Endothelial cell of umbilical vein (primary cell): ENCODE measurements around the gene EPX. TPM values are rescaled to one million over a fixed set of nuclear protein-coding genes. Genes with fewer than 3 reads are reported as not detected.

ENCODE experiments used
- BruUV-seq: library from RNA; stranded (reverse); fragments of 400-500 nt; replicated peaks from 2 replicates; lab custom pipeline; 2021; lab: Mats Ljungman, UMichigan
- CTCF ChIA-PET: fragments of 300-600, 350-600 bp; sonication (Branson Sonifier 250); formaldehyde crosslinking; loops from one replicate; lab custom pipeline; 2021; ENCODE audit warnings: antibody characterized with exemption, inconsistent platforms; lab: Charles Lee
- POLR2A ChIA-PET: fragments of 300-600, 350-600 bp; sonication (Branson Sonifier 250); formaldehyde crosslinking; loops from one replicate; lab custom pipeline; 2021; ENCODE audit warnings: antibody characterized with exemption, inconsistent platforms; lab: Charles Lee
- DNase-seq: peaks from one replicate; pipeline ENCODE4 v3.0.0-alpha.2; 2011; ENCODE audit warnings: low read depth, low spot score
- FAIRE-seq: peaks from 2 replicates; lab custom pipeline; 2011; peaks lifted over from hg19 to GRCh38; lab: Jason Lieb, UNC
- H2AFZ ChIP-seq: 2 replicates; pipeline ENCODE4 v1.6.0; 2012; ENCODE audit warnings: low read depth, low read length, control low read depth, inconsistent platforms
- H3K27ac ChIP-seq: 2 replicates; pipeline ENCODE4 v1.5.1; 2011; ENCODE audit warnings: low read depth, mild to moderate bottlenecking, control low read depth, low read length, moderate library complexity; ENCODE audit not compliant: insufficient read depth
- H3K27me3 ChIP-seq, 2 experiments: 2 replicates each; pipeline versions ENCODE4 v1.6.0 to v1.6.1; 2011; ENCODE audit warnings: low read length in 2 of 2, mixed read lengths in 1 of 2; ENCODE audit not compliant: control insufficient read depth in 2 of 2, insufficient read depth in 2 of 2
- H3K36me3 ChIP-seq, 2 experiments: 2 replicates in 1 of 2; 3 replicates in 1 of 2; pipeline ENCODE4 v1.5.1; 2011; ENCODE audit warnings: low read length in 2 of 2, mild to moderate bottlenecking in 1 of 2, moderate library complexity in 1 of 2; ENCODE audit not compliant: control insufficient read depth in 2 of 2, insufficient read depth in 2 of 2; ENCODE audit errors: extremely low read depth in 1 of 2
- H3K4me1 ChIP-seq: 3 replicates; pipeline ENCODE4 v1.5.1; 2011; ENCODE audit warnings: mild to moderate bottlenecking, low read length; ENCODE audit not compliant: control insufficient read depth, insufficient read depth; ENCODE audit errors: extremely low read depth
- H3K4me2 ChIP-seq: 2 replicates; pipeline ENCODE4 v1.6.1; 2011; ENCODE audit warnings: low read length, control low read depth, mixed read lengths; ENCODE audit not compliant: insufficient read depth
- H3K4me3 ChIP-seq, 3 experiments: fragments of 200-600 bp in 1 of 3; sonication (generic), shearing (Covaris generic) in 1 of 3; replicated peaks in 1 of 3; 2 replicates each; pipeline ENCODE4 v1.5.1; 2011 to 2016; ENCODE audit warnings: control low read depth in 3 of 3, low read length in 3 of 3, mild to moderate bottlenecking in 2 of 3, inconsistent platforms in 1 of 3, low read depth in 1 of 3, moderate library complexity in 1 of 3; ENCODE audit not compliant: insufficient read depth in 1 of 3
- H3K79me2 ChIP-seq: 2 replicates; pipeline ENCODE4 v1.6.0; 2012; ENCODE audit warnings: low read length, inconsistent platforms; ENCODE audit not compliant: control insufficient read depth, insufficient read depth
- H3K9ac ChIP-seq: replicated peaks from 2 replicates; pipeline ENCODE3; 2011; ENCODE audit warnings: low read length, control low read depth; ENCODE audit not compliant: insufficient read depth; ENCODE audit errors: extremely low read depth
- H3K9me1 ChIP-seq: replicated peaks from 3 replicates; pipeline ENCODE4 v1.6.0; 2011; ENCODE audit warnings: mild to moderate bottlenecking, low read length; ENCODE audit not compliant: control insufficient read depth, insufficient read depth; ENCODE audit errors: extremely low read depth
- H3K9me3 ChIP-seq: replicated peaks from 2 replicates; pipeline ENCODE4 v1.5.1; 2012; ENCODE audit warnings: low read length, inconsistent platforms; ENCODE audit not compliant: control insufficient read depth, insufficient read depth
- H4K20me1 ChIP-seq: replicated peaks from 2 replicates; pipeline ENCODE3; 2011; ENCODE audit warnings: mild to moderate bottlenecking, low read length; ENCODE audit not compliant: control insufficient read depth, insufficient read depth; ENCODE audit errors: extremely low read depth
- CTCF ChIP-seq, 2 donors: IDR thresholded peaks; 1 replicate in 1 of 2; 2 replicates in 1 of 2; pipeline ENCODE4 v1.5.1; 2011; ENCODE audit warnings: low read length in 2 of 2, mild to moderate bottlenecking in 2 of 2, moderate library complexity in 2 of 2, control low read depth in 1 of 2, inconsistent platforms in 1 of 2, low read depth in 1 of 2; ENCODE audit not compliant: insufficient read depth in 1 of 2; ENCODE audit errors: extremely low read depth in 1 of 2
- EZH2 ChIP-seq: IDR thresholded peaks from 2 replicates; pipeline ENCODE4 v1.6.1; 2012; ENCODE audit warnings: borderline replicate concordance, low read depth, mild to moderate bottlenecking, moderate library complexity, low read length, inconsistent platforms; ENCODE audit not compliant: severe bottlenecking
- FOS ChIP-seq: IDR thresholded peaks from 2 replicates; pipeline ENCODE4 v1.6.1; 2011; ENCODE audit warnings: mild to moderate bottlenecking, low read length, moderate library complexity, borderline replicate concordance; ENCODE audit not compliant: insufficient read depth
- GATA2 ChIP-seq: IDR thresholded peaks from 2 replicates; pipeline ENCODE4 v1.7.0; 2011; ENCODE audit warnings: low read depth, mild to moderate bottlenecking, moderate library complexity, mixed read lengths, low read length; ENCODE audit not compliant: insufficient read length, insufficient read depth
- JUN ChIP-seq: IDR thresholded peaks from 2 replicates; pipeline ENCODE4 v1.6.1; 2011; ENCODE audit warnings: borderline replicate concordance, low read depth; ENCODE audit not compliant: insufficient read length, insufficient read depth
- MAX ChIP-seq: IDR thresholded peaks from 2 replicates; pipeline ENCODE4 v1.6.1; 2011; ENCODE audit not compliant: insufficient read depth, insufficient read length
- MYC ChIP-seq: IDR thresholded peaks from one replicate; pipeline ENCODE4 v1.6.1; 2011; ENCODE audit warnings: mild to moderate bottlenecking, low read depth, low read length
- POLR2A ChIP-seq: IDR thresholded peaks from 2 replicates; pipeline ENCODE4 v1.6.1; 2012; ENCODE audit warnings: low read depth, mild to moderate bottlenecking, control low read depth, low read length
- POLR2AphosphoS5 ChIP-seq: IDR thresholded peaks from 2 replicates; pipeline ENCODE4 v1.6.1; 2012; ENCODE audit warnings: low read depth, mild to moderate bottlenecking, control low read depth, low read length, moderate library complexity; ENCODE audit not compliant: insufficient read depth
- dilution Hi-C: fragments of 300-500 bp; cut with MboI; formaldehyde crosslinking; loops from one replicate; pipeline ENCODE4 v1.15.0; 2019; ENCODE audit warnings: low sequenced_read_pairs; ENCODE audit not compliant: extremely low pct_ligation_motif_present
- intact Hi-C: fragments of 100-400 bp; cut with micrococcal nuclease; formaldehyde crosslinking; loops from one replicate; pipeline ENCODE4 v1.10.0; 2022
- polyA plus RNA-seq, 4 experiments: library from polyadenylated mRNA; depleted of rRNA in 3 of 4; stranded (reverse) in 3 of 4; unstranded in 1 of 4; fragments of >200 nt; gene quantifications; 2 replicates each; pipeline versions ENCODE4 v1.2.1 to v1.2.3, GENCODE V29; 2011 to 2012; ENCODE audit warnings: missing spikeins in 1 of 4
- total RNA-seq: library from RNA; stranded (reverse); gene quantifications from 2 replicates; pipeline ENCODE4 v1.2.3, GENCODE V29; 2021

The EPX gene
- total and polyA plus RNA-seq, 2 donors (not counting 3 experiments of a cell fraction or from before 2014, with no cell fraction given), result not detected

- ChIA-PET CTCF (interaction anchor here (1.2 to 3.3 kb wide), 3 partner anchors 8 to 21 kb away, joined by 3 to 12 read pairs (median 4); partner anchors contain the start of gene LPO), POLR2A (no interaction called here)
- H3K79me2 ChIP-seq, result no peaks in the 10 kb centered on the region
- no peaks in the 10 kb centered on the region for H3K9me3 ChIP-seq
- no peak overlapping the region for H3K4me3 ChIP-seq
- peaks cover 3% of the 10 kb centered on the region for H3K4me1 ChIP-seq
- no peak overlapping the region for H3K9ac ChIP-seq
- DNase-seq (no peak), FAIRE-seq (no peak)
- H3K9me1 ChIP-seq, result no peaks in the 10 kb centered on the region
- H3K27ac ChIP-seq, result no peak overlapping the region
- no peaks in the 10 kb centered on the region for H4K20me1 ChIP-seq
- no peak overlapping the region for H2AFZ ChIP-seq
- intact Hi-C loops (no loop called here), dilution Hi-C loops (no loop called here)
- no peak for TF ChIP-seq POLR2AphosphoS5
- TF ChIP-seq GATA2, result no peak
- no peak for TF ChIP-seq EZH2
- no peak for TF ChIP-seq MAX
- TF ChIP-seq JUN, result no peak
- TF ChIP-seq POLR2A, result no peak
- no peak for TF ChIP-seq FOS
- TF ChIP-seq MYC, result no peak
- TF ChIP-seq CTCF (IDR thresholded peaks at IDR 0.05; ENCODE audit: extremely low read depth in 1 of 2, insufficient read depth in 1 of 2, low read depth in 1 of 2, low read length in 2 of 2), result no peak
- BruUV-seq, result no TSS peak
- H3K27me3 ChIP-seq, result peaks cover 3 to 14% of the 10 kb centered on the region in 2 experiments
- no peaks in the 10 kb centered on the region for H3K36me3 ChIP-seq
- no peak overlapping the region for H3K4me2 ChIP-seq
Observed at GRCh38 chr17:58228679-58229078, 36.2 kb downstream of the EPX start.
